GM12878 (cell line): ENCODE data around the gene TRABD2B. TPM values are rescaled to one million over a fixed set of nuclear protein-coding genes. Genes with fewer than 3 reads are reported as not detected.

ENCODE experiments used
- ATAC-seq: fragments of 200-7000 bp; cut with Tn5 transposase; 3 replicates; pipeline ENCODE4 v1.9.1; 2020; ENCODE audit warnings: mild to moderate bottlenecking, moderate library complexity
- BruUV-seq: library from RNA; stranded (reverse); fragments of 400-500 nt; replicated peaks from 2 replicates; lab custom pipeline; 2021; lab: Mats Ljungman, UMichigan
- CTCF ChIA-PET: fragments of 300-600 bp; sonication (Branson Sonifier 250); formaldehyde crosslinking; extraction: SDS; loops from one replicate; lab custom pipeline; 2021; ENCODE audit warnings: inconsistent platforms; lab: Yijun Ruan, JAX
- POLR2A ChIA-PET: fragments of 350-600 bp; formaldehyde crosslinking; extraction: SDS; loops from one replicate; lab custom pipeline; 2021; ENCODE audit warnings: inconsistent platforms; lab: Charles Lee
- RAD21 ChIA-PET: fragments of 300-600 bp; sonication (Branson Sonifier 250); formaldehyde crosslinking; loops from one replicate; lab custom pipeline; 2023; ENCODE audit warnings: antibody characterized with exemption; ENCODE audit not compliant: unreplicated experiment; lab: Charles Lee
- SMC1A ChIA-PET: fragments of 300-600 bp; sonication (Branson Sonifier 250); formaldehyde crosslinking; loops from one replicate; lab custom pipeline; 2023; ENCODE audit not compliant: unreplicated experiment, uncharacterized antibody; lab: Charles Lee
- DNase-seq: peaks from one replicate; pipeline ENCODE4 v3.0.0-alpha.2; 2011; ENCODE audit warnings: low read depth, low spot score
- FAIRE-seq: peaks from 3 replicates; lab custom pipeline; 2011; peaks lifted over from hg19 to GRCh38; lab: Jason Lieb, UNC
- H2AFZ ChIP-seq: 2 replicates; pipeline ENCODE4 v1.6.0; 2011; ENCODE audit warnings: low read depth, low read length, control low read depth; ENCODE audit not compliant: control insufficient read depth
- H3K27ac ChIP-seq: 2 replicates; pipeline ENCODE4 v1.5.1; 2011; ENCODE audit warnings: control low read depth; ENCODE audit not compliant: control insufficient read depth, insufficient read depth
- H3K27me3 ChIP-seq, 2 experiments: replicated peaks in 1 of 2; 2 replicates each; pipeline versions ENCODE4 v1.6.0 to v1.6.1; 2011; ENCODE audit warnings: low read length in 1 of 2; ENCODE audit not compliant: control insufficient read depth in 2 of 2, insufficient read depth in 2 of 2
- H3K36me3 ChIP-seq, 2 experiments: 2 replicates each; pipeline ENCODE4 v1.5.1; 2011; ENCODE audit warnings: low read length in 1 of 2; ENCODE audit not compliant: control insufficient read depth in 2 of 2, insufficient read depth in 2 of 2
- H3K4me1 ChIP-seq: 2 replicates; pipeline ENCODE4 v1.6.1; 2011; ENCODE audit warnings: mild to moderate bottlenecking, low read length, moderate library complexity, mixed read lengths; ENCODE audit not compliant: control insufficient read depth, insufficient read depth
- H3K4me2 ChIP-seq: 2 replicates; pipeline ENCODE4 v1.6.0; 2011; ENCODE audit warnings: control low read depth; ENCODE audit not compliant: control insufficient read depth, insufficient read depth
- H3K4me3 ChIP-seq: fragments of 200-600 bp; sonication (generic); 2 replicates; pipeline ENCODE4 v1.5.1; 2016
- H3K79me2 ChIP-seq: 2 replicates; pipeline ENCODE4 v1.6.0; 2011; ENCODE audit warnings: low read length; ENCODE audit not compliant: control insufficient read depth, insufficient read depth
- H3K9ac ChIP-seq: 2 replicates; pipeline ENCODE4 v1.8.0; 2011; ENCODE audit warnings: low read length, control low read depth, mixed read lengths; ENCODE audit not compliant: control insufficient read depth, insufficient read depth
- H3K9me3 ChIP-seq: replicated peaks from 3 replicates; pipeline ENCODE4 v1.5.1; 2011; ENCODE audit warnings: mild to moderate bottlenecking, low read length; ENCODE audit not compliant: control insufficient read depth, insufficient read depth
- H4K20me1 ChIP-seq: 2 replicates; pipeline ENCODE4 v1.6.0; 2011; ENCODE audit not compliant: control insufficient read depth, insufficient read depth
- CBFB ChIP-seq: IDR thresholded peaks from 2 replicates; pipeline ENCODE4 v1.6.1; 2016; ENCODE audit warnings: antibody characterized with exemption, low read depth
- CHD1 ChIP-seq: IDR thresholded peaks from 2 replicates; pipeline ENCODE4 v1.6.1; 2012; ENCODE audit warnings: low read depth, low read length, improper control_type of control experiment
- HCFC1 ChIP-seq: fragments of 150-350 bp; IDR thresholded peaks from 2 replicates; pipeline ENCODE4 v1.6.1; 2014; ENCODE audit warnings: low read length
- IKZF1 ChIP-seq: fragments of 450-650 bp; conservative IDR thresholded peaks from 2 replicates; pipeline ENCODE4 v1.6.1; 2017; ENCODE audit warnings: antibody characterized with exemption, mild to moderate bottlenecking
- KLF5 ChIP-seq: fragments of 450-650 bp; IDR thresholded peaks from 2 replicates; pipeline ENCODE4 v1.6.1; 2014; ENCODE audit warnings: mild to moderate bottlenecking; ENCODE audit not compliant: partially characterized antibody
- MXI1 ChIP-seq: fragments of 150-350 bp; IDR thresholded peaks from 2 replicates; pipeline ENCODE4 v1.6.1; 2011; ENCODE audit warnings: low read depth, mild to moderate bottlenecking, inconsistent platforms, low read length, improper control_type of control experiment
- SRF ChIP-seq, 2 experiments: IDR thresholded peaks; 2 replicates each; pipeline ENCODE4 v1.6.1; 2011; ENCODE audit warnings: low read depth in 2 of 2, low read length in 2 of 2, mild to moderate bottlenecking in 1 of 2, moderate library complexity in 1 of 2
- WRNIP1 ChIP-seq: IDR thresholded peaks from 2 replicates; pipeline ENCODE4 v1.6.1; 2011; ENCODE audit warnings: low read depth, low read length, improper control_type of control experiment, borderline replicate concordance
- ZBED1 ChIP-seq: IDR thresholded peaks from 2 replicates; pipeline ENCODE4 v1.6.1; 2016; ENCODE audit warnings: borderline replicate concordance
- ZNF207 ChIP-seq: fragments of 450-650 bp; IDR thresholded peaks from 2 replicates; pipeline ENCODE4 v1.6.1; 2014; ENCODE audit warnings: antibody characterized with exemption, mild to moderate bottlenecking, borderline replicate concordance
- ZNF217 ChIP-seq: fragments of 450-650 bp; IDR thresholded peaks from 2 replicates; pipeline ENCODE4 v1.6.1; 2017; ENCODE audit warnings: antibody characterized with exemption, mild to moderate bottlenecking
- WGBS: methylation state at CpG from one replicate; pipeline ENCODE4 v1.1.6; 2016; ENCODE audit warnings: low lambda C conversion rate; ENCODE audit not compliant: insufficient replicate concordance, insufficient coverage; ENCODE audit errors: missing lambda C conversion rate; 5-methylcytosine and 5-hydroxymethylcytosine counted together
- in situ Hi-C: fragments of 300-500 bp; cut with MboI; formaldehyde crosslinking; loops from 9 replicates; pipeline ENCODE4 v1.14.3; 2018; ENCODE audit warnings: mixed read lengths
- intact Hi-C: fragments of 100-400 bp; cut with micrococcal nuclease; formaldehyde crosslinking; loops from one replicate; pipeline ENCODE4 v1.14.2; 2022; ENCODE audit not compliant: unreplicated experiment
- polyA plus RNA-seq, 11 experiments: library from polyadenylated mRNA; depleted of rRNA in 4 of 11; unstranded in 6 of 11; stranded (reverse) in 5 of 11; fragments of >200 nt; fragmentation: Nextera tagmentation in 4 of 11; fragmentation: Illumina TruSeq in 1 of 11; extraction: Ambion mirVana in 4 of 11; extraction: Trizol in 1 of 11; gene quantifications; 1 replicate in 1 of 11; 2 replicates in 10 of 11; pipeline versions ENCODE4 v1.2.1 to v1.2.3, GENCODE V29; 2011 to 2016; ENCODE audit warnings: inconsistent platforms in 2 of 11, missing spikeins in 2 of 11, low read depth in 1 of 11
- total RNA-seq, 4 experiments: library from RNA; depleted of rRNA in 3 of 4; stranded (reverse); fragments of >200 nt in 3 of 4; fragmentation: Illumina TruSeq in 1 of 4; extraction: Trizol in 1 of 4; gene quantifications; 2 replicates each; pipeline versions ENCODE4 v1.2.1 to v1.2.3, GENCODE V29; 2013 to 2021
- TF ChIP-seq, protein P1 (sequence below): IDR thresholded peaks from 2 replicates; pipeline ENCODE4 v1.6.1; 2011; ENCODE audit warnings: borderline replicate concordance, low read depth, mild to moderate bottlenecking, moderate library complexity, mixed read lengths, low read length; ENCODE audit not compliant: insufficient read depth; ENCODE audit errors: extremely low read length
- TF ChIP-seq, protein P2 (sequence below): IDR thresholded peaks from 2 replicates; pipeline ENCODE4 v1.6.1; 2012; ENCODE audit warnings: low read length, inconsistent platforms
- TF ChIP-seq, protein P3 (sequence below): IDR thresholded peaks from 2 replicates; pipeline ENCODE4 v1.6.1; 2012; ENCODE audit warnings: low read depth, low read length, improper control_type of control experiment
- TF ChIP-seq, protein P4 (sequence below): IDR thresholded peaks from 2 replicates; pipeline ENCODE4 v1.6.1; 2011; ENCODE audit warnings: low read depth, mild to moderate bottlenecking, low read length, moderate library complexity, borderline replicate concordance; ENCODE audit errors: extremely low read depth

Gene TRABD2B
- total and polyA plus RNA-seq, 10 of the 15 experiments (the other 5 are each of a cell fraction or from before 2014, with no cell fraction given): not detected

DNA sequence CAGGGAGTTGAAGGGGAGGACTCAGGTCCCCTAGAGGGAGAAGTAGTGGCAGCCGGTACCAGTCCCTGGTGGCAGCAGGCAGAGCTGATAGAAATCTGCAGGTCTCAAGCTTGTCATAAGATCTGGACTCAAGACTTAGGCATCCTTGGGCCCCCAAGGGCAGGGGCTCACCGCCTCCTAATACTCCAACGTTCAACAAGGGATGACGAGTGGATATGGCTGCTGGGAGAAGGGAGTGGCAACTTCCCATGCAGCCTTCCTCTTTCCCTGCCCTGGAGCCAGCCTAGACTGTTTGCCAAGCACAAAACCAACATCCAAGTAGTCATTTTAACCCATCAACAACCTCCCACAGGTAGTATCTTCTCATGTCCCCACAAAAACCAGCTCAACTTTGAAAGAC, 6.9 kb downstream of the TRABD2B start:
- Histone ChIP-seq H3K4me1 (no peaks in the 10 kb centered on the region), H3K4me2 (no peak overlapping the region), H3K27me3 (peaks cover 0 to under 1% of the 10 kb centered on the region in 2 experiments; a peak in 2 of 4 replicates), H3K27ac (no peak overlapping the region), H4K20me1 (no peaks in the 10 kb centered on the region), H3K79me2 (no peaks in the 10 kb centered on the region), H3K9me3 (no peaks in the 10 kb centered on the region), H2AFZ (no peak overlapping the region), H3K36me3 (no peaks in the 10 kb centered on the region), H3K4me3 (no peak overlapping the region), H3K9ac (no peak overlapping the region)
- SMC1A ChIA-PET: no interaction called here
- in situ Hi-C loops: no loop called here
- RAD21 ChIA-PET: interaction anchor here (0.6 kb wide), 1 partner anchor 200 kb away, joined by 3 read pairs; no protein-coding TSS in a partner anchor
- no TSS peak for BruUV-seq
- POLR2A ChIA-PET: no interaction called here
- 15% methylated on average over 4 of the region's 4 CpGs for WGBS
- FAIRE-seq (no peak), ATAC-seq (no peak), DNase-seq (no peak)
- TF ChIP-seq, protein P1, sequence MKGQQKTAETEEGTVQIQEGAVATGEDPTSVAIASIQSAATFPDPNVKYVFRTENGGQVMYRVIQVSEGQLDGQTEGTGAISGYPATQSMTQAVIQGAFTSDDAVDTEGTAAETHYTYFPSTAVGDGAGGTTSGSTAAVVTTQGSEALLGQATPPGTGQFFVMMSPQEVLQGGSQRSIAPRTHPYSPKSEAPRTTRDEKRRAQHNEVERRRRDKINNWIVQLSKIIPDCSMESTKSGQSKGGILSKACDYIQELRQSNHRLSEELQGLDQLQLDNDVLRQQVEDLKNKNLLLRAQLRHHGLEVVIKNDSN: no peak
- no peak for TF ChIP-seq KLF5
- no peak for TF ChIP-seq CHD1
- TF ChIP-seq IKZF1: no peak
- no peak for TF ChIP-seq MXI1
- no peak for TF ChIP-seq WRNIP1
- intact Hi-C loops: no loop called here
- CTCF ChIA-PET: no interaction called here

DNA sequence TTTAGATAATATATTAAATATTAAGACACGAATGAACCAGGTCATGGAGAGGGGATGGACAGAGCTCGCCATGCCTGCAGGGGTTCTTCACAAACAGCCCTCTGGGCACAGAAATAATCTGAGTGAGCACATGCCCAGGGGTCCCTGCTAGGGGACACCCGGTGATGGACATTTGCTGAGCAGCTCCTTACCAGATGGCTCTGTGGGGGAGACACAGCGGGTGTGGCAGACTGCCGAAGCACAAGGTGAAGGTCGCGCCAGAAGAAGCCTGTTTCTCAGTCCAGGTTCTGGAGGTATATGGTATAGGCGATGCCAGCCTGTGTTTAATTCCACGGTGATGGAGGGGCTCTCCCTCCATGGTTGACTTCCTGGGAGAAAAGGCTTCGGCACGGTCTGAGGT, 9.6 kb downstream of the TRABD2B start:
- Histone ChIP-seq H3K4me1 (no peaks in the 10 kb centered on the region), H4K20me1 (no peaks in the 10 kb centered on the region), H3K4me2 (no peak overlapping the region), H3K27ac (no peak overlapping the region), H3K36me3 (no peaks in the 10 kb centered on the region), H3K9me3 (no peaks in the 10 kb centered on the region), H3K79me2 (no peaks in the 10 kb centered on the region), H2AFZ (no peak overlapping the region), H3K9ac (no peak overlapping the region), H3K4me3 (no peak overlapping the region), H3K27me3 (peaks cover 7% of the 10 kb centered on the region in 2 experiments)
- in situ Hi-C loops: no loop called here
- ATAC-seq (no peak), DNase-seq (no peak), FAIRE-seq (no peak)
- CTCF ChIA-PET: no interaction called here
- POLR2A ChIA-PET: no interaction called here
- intact Hi-C loops: no loop called here
- SMC1A ChIA-PET: no interaction called here
- WGBS: 29% methylated on average over 11 of the region's 11 CpGs
- RAD21 ChIA-PET: interaction anchor here (1.2 kb wide), 1 partner anchor 10 kb away, joined by 3 read pairs; no protein-coding TSS in a partner anchor
- no TSS peak for BruUV-seq
- TF ChIP-seq ZNF217 (no peak), SRF (IDR thresholded peaks at IDR 0.05; ENCODE audit: low read depth in 2 of 2, low read length in 2 of 2) (no peak), HCFC1 (no peak), ZNF207 (no peak), MXI1 (no peak), CBFB (no peak), ZBED1 (no peak)
- TF ChIP-seq, protein P2, sequence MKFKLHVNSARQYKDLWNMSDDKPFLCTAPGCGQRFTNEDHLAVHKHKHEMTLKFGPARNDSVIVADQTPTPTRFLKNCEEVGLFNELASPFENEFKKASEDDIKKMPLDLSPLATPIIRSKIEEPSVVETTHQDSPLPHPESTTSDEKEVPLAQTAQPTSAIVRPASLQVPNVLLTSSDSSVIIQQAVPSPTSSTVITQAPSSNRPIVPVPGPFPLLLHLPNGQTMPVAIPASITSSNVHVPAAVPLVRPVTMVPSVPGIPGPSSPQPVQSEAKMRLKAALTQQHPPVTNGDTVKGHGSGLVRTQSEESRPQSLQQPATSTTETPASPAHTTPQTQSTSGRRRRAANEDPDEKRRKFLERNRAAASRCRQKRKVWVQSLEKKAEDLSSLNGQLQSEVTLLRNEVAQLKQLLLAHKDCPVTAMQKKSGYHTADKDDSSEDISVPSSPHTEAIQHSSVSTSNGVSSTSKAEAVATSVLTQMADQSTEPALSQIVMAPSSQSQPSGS: no peak
- TF ChIP-seq, protein P3, sequence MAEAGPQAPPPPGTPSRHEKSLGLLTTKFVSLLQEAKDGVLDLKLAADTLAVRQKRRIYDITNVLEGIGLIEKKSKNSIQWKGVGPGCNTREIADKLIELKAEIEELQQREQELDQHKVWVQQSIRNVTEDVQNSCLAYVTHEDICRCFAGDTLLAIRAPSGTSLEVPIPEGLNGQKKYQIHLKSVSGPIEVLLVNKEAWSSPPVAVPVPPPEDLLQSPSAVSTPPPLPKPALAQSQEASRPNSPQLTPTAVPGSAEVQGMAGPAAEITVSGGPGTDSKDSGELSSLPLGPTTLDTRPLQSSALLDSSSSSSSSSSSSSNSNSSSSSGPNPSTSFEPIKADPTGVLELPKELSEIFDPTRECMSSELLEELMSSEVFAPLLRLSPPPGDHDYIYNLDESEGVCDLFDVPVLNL: no peak
- TF ChIP-seq, protein P4, sequence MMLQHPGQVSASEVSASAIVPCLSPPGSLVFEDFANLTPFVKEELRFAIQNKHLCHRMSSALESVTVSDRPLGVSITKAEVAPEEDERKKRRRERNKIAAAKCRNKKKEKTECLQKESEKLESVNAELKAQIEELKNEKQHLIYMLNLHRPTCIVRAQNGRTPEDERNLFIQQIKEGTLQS: no peak
